Measurements from ENCODE around the gene ZBED4. TPM values are rescaled to one million over a fixed set of nuclear protein-coding genes. Genes with fewer than 3 reads are reported as not detected.

ZBED4 gene
- total RNA-seq, 1 experiment from 2014 or later, result 21.6 TPM

GRCh38 chr22:49938565-49939136 lies 85.0 kb downstream of the ZBED4 start:
- ChIA-PET RAD21 (ENCODE audit: low non-redundant PET in 1 of 2, low total read pairs in 2 of 2, uncharacterized antibody in 2 of 2, unreplicated experiment in 2 of 2) (no interaction called here), POLR2A (no interaction called here), CTCF (no interaction called here)
- no peak for TF ChIP-seq TCF7L2 (IDR thresholded peaks at IDR 0.05; ENCODE audit: borderline replicate concordance, extremely low read depth, insufficient read depth, insufficient read length)
- TF ChIP-seq MAX (IDR thresholded peaks at IDR 0.05), result no peak
- no peak for TF ChIP-seq EGR1 (IDR thresholded peaks at IDR 0.05; ENCODE audit: low read depth)
- Histone ChIP-seq H3K4me3 (replicated peaks in 1 of 2; ENCODE audit: low read depth in 1 of 2, low read length in 2 of 2) (no peak overlapping the region), H3K36me3 (ENCODE audit: control insufficient read depth in 1 of 2, insufficient read depth in 2 of 2, low read length in 2 of 2) (no peaks in the 10 kb centered on the region), H3K79me2 (ENCODE audit: insufficient read depth, low read length) (no peaks in the 10 kb centered on the region), H3K27ac (ENCODE audit: low read depth, low read length) (no peak overlapping the region), H3K9me3 (ENCODE audit: control insufficient read depth in 1 of 2, insufficient read depth in 1 of 2, low read depth in 1 of 2, low read length in 2 of 2) (no peaks in the 10 kb centered on the region), H4K20me1 (ENCODE audit: insufficient read depth) (no peaks in the 10 kb centered on the region), H3K4me1 (ENCODE audit: control insufficient read depth in 1 of 2, insufficient read depth in 2 of 2, low read length in 2 of 2) (peaks cover 21 to 27% of the 10 kb centered on the region in 2 experiments), H3K27me3 (ENCODE audit: insufficient read depth, low read length) (no peaks in the 10 kb centered on the region), H2AFZ (ENCODE audit: low read depth, low read length, poor library complexity, severe bottlenecking) (no peak overlapping the region), H3K4me2 (ENCODE audit: low read length) (no peak overlapping the region), H3K9me2 (ENCODE audit: insufficient read depth) (no peaks in the 10 kb centered on the region), H3K9ac (ENCODE audit: low read length) (no peak overlapping the region)
- DNase-seq (ENCODE audit: low read depth, low spot score) (no peak), ATAC-seq (no peak)
- intact Hi-C loops (cut with micrococcal nuclease), result loop anchor here (10.0 kb wide), 1 partner anchor 266 kb away; the partner anchor contains the start of gene SELENOO
- BruUV-seq (replicated peaks), result no TSS peak

Other genes with a start within 250 kb of the ZBED4 start
- 31.3 TPM for gene BRD1, start 26.0 kb upstream of the ZBED4 start, total RNA-seq (2021; ENCODE audit: unreplicated experiment)
- gene ALG12, start 64.6 kb downstream of the ZBED4 start, total RNA-seq (2021; ENCODE audit: unreplicated experiment), result 16.6 TPM
- 45.8 TPM for gene CRELD2, start 64.8 kb downstream of the ZBED4 start, total RNA-seq (2021; ENCODE audit: unreplicated experiment)
- 116 TPM for gene PIM3, start 106.9 kb downstream of the ZBED4 start, total RNA-seq (2021; ENCODE audit: unreplicated experiment)
- gene IL17REL, start 158.9 kb downstream of the ZBED4 start, total RNA-seq (2021; ENCODE audit: unreplicated experiment), result not detected
- gene TTLL8, start 204.5 kb downstream of the ZBED4 start, total RNA-seq (2021; ENCODE audit: unreplicated experiment), result not detected
- gene MLC1, start 231.6 kb downstream of the ZBED4 start, total RNA-seq (2021; ENCODE audit: unreplicated experiment), result not detected
- gene MOV10L1, start 236.2 kb downstream of the ZBED4 start, total RNA-seq (2021; ENCODE audit: unreplicated experiment), result not detected